HCT116 (cell line): ENCODE results near the gene SLC24A5. TPM values are rescaled to one million over a fixed set of nuclear protein-coding genes. Genes with fewer than 3 reads are reported as not detected.

Source experiments
- ATAC-seq: fragments of 200-7000 bp; cut with Tn5 transposase; 2 replicates; pipeline ENCODE4 v1.9.1; 2020; ENCODE audit warnings: mild to moderate bottlenecking, moderate library complexity
- BruUV-seq: library from RNA; stranded (reverse); fragments of 400-500 nt; replicated peaks from 2 replicates; lab custom pipeline; 2021; lab: Mats Ljungman, UMichigan
- CTCF ChIA-PET: fragments of 300-600 bp; sonication (Branson Sonifier 250); formaldehyde crosslinking; loops from one replicate; lab custom pipeline; 2021; ENCODE audit warnings: antibody characterized with exemption; lab: Charles Lee
- POLR2A ChIA-PET: fragments of 300-600, 350-600 bp; sonication (Branson Sonifier 250); formaldehyde crosslinking; loops from one replicate; lab custom pipeline; 2021; ENCODE audit warnings: antibody characterized with exemption; lab: Charles Lee
- RAD21 ChIA-PET, 2 experiments: fragments of 300-600 bp; sonication (Branson Sonifier 250); formaldehyde crosslinking; loops; one replicate each; lab custom pipeline; 2023; ENCODE audit warnings: low total read pairs in 2 of 2; ENCODE audit not compliant: uncharacterized antibody in 2 of 2, unreplicated experiment in 2 of 2, low non-redundant PET in 1 of 2; lab: Charles Lee
- DNase-seq: peaks from one replicate; pipeline ENCODE4 v3.0.0-alpha.2; 2010; ENCODE audit warnings: low read depth, low spot score
- H2AFZ ChIP-seq: fragments of 200-600 bp; shearing (Covaris generic), sonication (generic); 2 replicates; pipeline ENCODE4 v1.6.1; 2017; ENCODE audit warnings: low read depth, mixed run types, mixed read lengths, antibody characterized with exemption, low read length; ENCODE audit not compliant: poor library complexity, severe bottlenecking
- H3K27ac ChIP-seq: 2 replicates; pipeline ENCODE4 v1.5.1; 2012; ENCODE audit warnings: low read depth, low read length
- H3K27me3 ChIP-seq: fragments of 200-600 bp; sonication (generic); 2 replicates; pipeline ENCODE4 v1.6.1; 2016; ENCODE audit warnings: mixed run types, low read length, mixed read lengths; ENCODE audit not compliant: insufficient read depth
- H3K36me3 ChIP-seq, 2 experiments: fragments of 200-500 bp in 1 of 2; fragments of 200-600 bp in 1 of 2; sonication (Bioruptor generic) in 1 of 2; sonication (generic) in 1 of 2; 2 replicates each; pipeline versions ENCODE4 v1.5.1 to v1.6.1; 2014 to 2016; ENCODE audit warnings: low read length in 2 of 2, inconsistent platforms in 1 of 2, mixed read lengths in 1 of 2, mixed run types in 1 of 2; ENCODE audit not compliant: insufficient read depth in 2 of 2, control insufficient read depth in 1 of 2
- H3K4me1 ChIP-seq, 2 experiments: fragments of 200-600 bp in 1 of 2; sonication (generic) in 1 of 2; 2 replicates each; pipeline versions ENCODE4 v1.5.1 to v1.6.1; 2012 to 2017; ENCODE audit warnings: low read length in 2 of 2, inconsistent platforms in 1 of 2, mild to moderate bottlenecking in 1 of 2, mixed read lengths in 1 of 2, mixed run types in 1 of 2, moderate library complexity in 1 of 2; ENCODE audit not compliant: insufficient read depth in 2 of 2, control insufficient read depth in 1 of 2
- H3K4me2 ChIP-seq: fragments of 200-600 bp; sonication (generic); 2 replicates; pipeline ENCODE4 v1.6.1; 2017; ENCODE audit warnings: mixed run types, low read length, mixed read lengths
- H3K4me3 ChIP-seq, 2 experiments: fragments of 200-600 bp in 1 of 2; sonication (generic) in 1 of 2; replicated peaks in 1 of 2; 2 replicates each; pipeline ENCODE4 v1.5.1; 2011 to 2016; ENCODE audit warnings: low read length in 2 of 2, control low read depth in 1 of 2, low read depth in 1 of 2, mild to moderate bottlenecking in 1 of 2, mixed read lengths in 1 of 2, mixed run types in 1 of 2
- H3K79me2 ChIP-seq: fragments of 200-600 bp; sonication (generic); 2 replicates; pipeline ENCODE4 v1.6.1; 2017; ENCODE audit warnings: mild to moderate bottlenecking, mixed run types, low read length, moderate library complexity, mixed read lengths; ENCODE audit not compliant: insufficient read depth
- H3K9ac ChIP-seq: fragments of 200-600 bp; sonication (generic); 2 replicates; pipeline ENCODE4 v1.6.1; 2016; ENCODE audit warnings: low read length, mixed read lengths
- H3K9me2 ChIP-seq: fragments of 200-600 bp; sonication (generic), shearing (Covaris generic); 2 replicates; pipeline ENCODE4 v1.6.1; 2017; ENCODE audit warnings: mixed run types, mild to moderate bottlenecking, moderate library complexity; ENCODE audit not compliant: insufficient read depth
- H3K9me3 ChIP-seq, 2 experiments: fragments of 200-500 bp in 1 of 2; fragments of 200-600 bp in 1 of 2; sonication (Bioruptor generic) in 1 of 2; sonication (generic) in 1 of 2; 2 replicates each; pipeline ENCODE4 v1.6.1; 2014 to 2017; ENCODE audit warnings: low read length in 2 of 2, mixed read lengths in 2 of 2, inconsistent platforms in 1 of 2, low read depth in 1 of 2, mild to moderate bottlenecking in 1 of 2, mixed run types in 1 of 2, moderate library complexity in 1 of 2; ENCODE audit not compliant: control insufficient read depth in 1 of 2, insufficient read depth in 1 of 2
- H4K20me1 ChIP-seq: fragments of 200-600 bp; sonication (generic), shearing (Covaris generic); 2 replicates; pipeline ENCODE4 v1.6.1; 2017; ENCODE audit warnings: mixed run types, mild to moderate bottlenecking, moderate library complexity; ENCODE audit not compliant: insufficient read depth
- ATF3 ChIP-seq: IDR thresholded peaks from 2 replicates; pipeline ENCODE4 v1.6.1; 2012
- CTCF ChIP-seq, 3 experiments: fragments of 200-600 bp in 1 of 3; sonication (generic) in 1 of 3; IDR thresholded peaks in 2 of 3; conservative IDR thresholded peaks in 1 of 3; 2 replicates each; pipeline ENCODE4 v1.5.1; 2012 to 2017; ENCODE audit warnings: low read depth in 2 of 3, low read length in 2 of 3, antibody characterized with exemption in 1 of 3, borderline replicate concordance in 1 of 3, control low read depth in 1 of 3, mild to moderate bottlenecking in 1 of 3, mixed read lengths in 1 of 3, mixed run types in 1 of 3, moderate library complexity in 1 of 3; ENCODE audit not compliant: insufficient read depth in 1 of 3
- ELF1 ChIP-seq: IDR thresholded peaks from 2 replicates; pipeline ENCODE4 v1.6.1; 2012; ENCODE audit warnings: low read depth, borderline replicate concordance
- EZH2phosphoT487 ChIP-seq: fragments of 200-600 bp; IDR thresholded peaks from 2 replicates; pipeline ENCODE4 v1.6.1; 2018; ENCODE audit warnings: antibody characterized with exemption, borderline replicate concordance
- JUND ChIP-seq: IDR thresholded peaks from 2 replicates; pipeline ENCODE4 v1.6.1; 2012
- MAX ChIP-seq: IDR thresholded peaks from 2 replicates; pipeline ENCODE4 v1.6.1; 2012
- RAD21 ChIP-seq: IDR thresholded peaks from 2 replicates; pipeline ENCODE4 v1.6.1; 2012; ENCODE audit warnings: low read depth, mild to moderate bottlenecking
- SIN3A ChIP-seq: IDR thresholded peaks from 2 replicates; pipeline ENCODE4 v1.6.1; 2012; ENCODE audit warnings: low read depth
- SP1 ChIP-seq: IDR thresholded peaks from 2 replicates; pipeline ENCODE4 v1.6.1; 2012; ENCODE audit warnings: low read depth
- SRF ChIP-seq: IDR thresholded peaks from 2 replicates; pipeline ENCODE4 v1.6.1; 2012; ENCODE audit warnings: low read depth
- TCF7L2 ChIP-seq: IDR thresholded peaks from 2 replicates; pipeline ENCODE4 v1.7.0; 2011; ENCODE audit warnings: borderline replicate concordance, inconsistent platforms; ENCODE audit not compliant: insufficient read depth, insufficient read length; ENCODE audit errors: extremely low read depth
- YY1 ChIP-seq: IDR thresholded peaks from 2 replicates; pipeline ENCODE4 v1.6.1; 2011; ENCODE audit warnings: low read length, low read depth, moderate library complexity, mild to moderate bottlenecking; ENCODE audit not compliant: insufficient replicate concordance; ENCODE audit errors: extremely low read depth
- ZBTB33 ChIP-seq: IDR thresholded peaks from 2 replicates; pipeline ENCODE4 v1.6.1; 2011; ENCODE audit warnings: mild to moderate bottlenecking, low read length, moderate library complexity; ENCODE audit not compliant: insufficient replicate concordance; ENCODE audit errors: extremely low read depth
- ZFX ChIP-seq: fragments of 450-650 bp; IDR thresholded peaks from 2 replicates; pipeline ENCODE4 v1.6.1; 2017
- ZNF274 ChIP-seq: fragments of 200-500 bp; sonication (Bioruptor generic); IDR thresholded peaks from 2 replicates; pipeline ENCODE4 v1.6.1; 2014; ENCODE audit warnings: mild to moderate bottlenecking, low read depth, low read length, inconsistent platforms
- intact Hi-C: fragments of 100-400 bp; cut with micrococcal nuclease; formaldehyde crosslinking; loops from 2 replicates; pipeline ENCODE4 v1.10.0; 2022
- total RNA-seq: library from RNA; stranded (reverse); gene quantifications from one replicate; pipeline ENCODE4 v1.2.1, GENCODE V29; 2021; ENCODE audit not compliant: unreplicated experiment

SLC24A5 gene
- total RNA-seq, 1 experiment from 2014 or later, result not detected

GRCh38 chr15:48087844-48088243, 32.9 kb upstream of the SLC24A5 start:
- Histone ChIP-seq H3K9me3 (no peaks in the 10 kb centered on the region), H3K4me2 (no peak overlapping the region), H3K9ac (no peak overlapping the region), H3K36me3 (no peaks in the 10 kb centered on the region), H4K20me1 (no peaks in the 10 kb centered on the region), H3K4me1 (no peaks in the 10 kb centered on the region), H3K79me2 (no peaks in the 10 kb centered on the region), H3K9me2 (no peaks in the 10 kb centered on the region), H3K4me3 (no peak overlapping the region), H3K27ac (no peak overlapping the region), H2AFZ (no peak overlapping the region), H3K27me3 (no peaks in the 10 kb centered on the region)
- no peak for DNase-seq
- ChIA-PET CTCF (no interaction called here), RAD21 (no interaction called here), POLR2A (no interaction called here)
- TF ChIP-seq SIN3A (no peak), ZBTB33 (no peak), RAD21 (no peak), ELF1 (no peak), YY1 (no peak), ZFX (no peak), TCF7L2 (no peak), SP1 (no peak), CTCF (IDR thresholded peaks at IDR 0.05 in 2 of 3, conservative IDR thresholded peaks at IDR 0.05 in 1 of 3; ENCODE audit: borderline replicate concordance in 1 of 3, insufficient read depth in 1 of 3, low read depth in 2 of 3, low read length in 2 of 3) (no peak), ATF3 (no peak), JUND (no peak), EZH2phosphoT487 (no peak), SRF (no peak), MAX (no peak), ZNF274 (no peak)
- intact Hi-C loops, result no loop called here
- BruUV-seq, result no TSS peak
- no peak for ATAC-seq
